GM21619 (cell line): Measurements from ENCODE around the gene TP53TG3F.
"Not testable (repeated sequence)": the region's sequence is repeated elsewhere in the genome, so short reads cannot be mapped to it uniquely, and the experiment has no call there.

Experiments used
- ATAC-seq: cut with Tn5 transposase; IDR thresholded peaks from one replicate; pipeline ENCODE4 v1.9.1; 2021; ENCODE audit not compliant: unreplicated experiment

TP53TG3F gene, protein sequence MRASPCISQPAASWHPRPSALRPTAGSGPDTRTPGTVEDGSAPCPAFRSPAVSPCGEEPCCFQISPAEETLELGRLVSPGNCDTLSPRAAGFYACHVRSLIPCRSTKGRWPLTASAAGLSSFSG

DNA sequence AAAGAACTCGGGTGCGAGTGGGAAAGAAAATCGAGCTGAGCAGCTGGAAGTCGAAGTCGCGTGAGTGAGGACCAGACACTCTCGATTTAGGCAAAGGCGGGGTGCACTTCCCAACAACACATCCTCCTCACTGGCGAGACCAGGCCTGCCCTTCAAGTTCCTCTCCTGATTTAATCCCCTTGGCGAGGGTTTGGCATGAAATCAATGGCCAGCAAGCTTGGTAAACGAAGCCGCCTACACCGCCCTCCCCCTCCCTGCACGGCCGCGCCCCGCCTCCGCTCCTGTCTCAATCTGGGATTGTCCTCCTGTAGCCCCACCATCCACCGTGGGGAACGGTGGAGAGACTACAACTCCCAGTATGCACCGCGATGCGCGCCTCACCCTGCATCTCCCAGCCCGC, at the start of gene TP53TG3F:
TSS of gene TP53TG3F (plus strand) at position 301 of the 400 bp plus-strand sequence. CDS start at position 369, 68 bp downstream.
- ATAC-seq = not testable (repeated sequence)

DNA sequence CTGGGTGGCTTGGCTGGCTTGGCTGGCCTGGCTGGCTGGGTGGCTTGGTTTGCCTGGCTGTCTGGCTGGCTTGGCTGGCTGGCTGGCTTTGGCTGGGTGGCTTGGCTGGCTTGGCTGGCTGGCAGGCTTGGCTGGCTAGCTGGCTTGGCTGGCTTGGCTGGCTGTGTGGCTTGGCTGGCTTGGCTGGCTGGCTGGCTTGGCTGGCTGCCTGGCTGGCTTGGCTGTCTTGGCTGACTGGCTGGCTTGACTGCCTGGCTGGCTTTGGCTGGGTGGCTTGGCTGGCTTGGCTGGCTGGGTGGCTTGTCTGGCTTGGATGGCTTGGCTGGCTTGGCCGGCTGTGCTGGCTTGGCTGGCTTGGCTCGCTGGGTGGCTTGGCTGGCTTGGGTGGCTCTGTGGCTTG, 32.2 kb downstream of the TP53TG3F start:
- not testable (repeated sequence) for ATAC-seq

DNA sequence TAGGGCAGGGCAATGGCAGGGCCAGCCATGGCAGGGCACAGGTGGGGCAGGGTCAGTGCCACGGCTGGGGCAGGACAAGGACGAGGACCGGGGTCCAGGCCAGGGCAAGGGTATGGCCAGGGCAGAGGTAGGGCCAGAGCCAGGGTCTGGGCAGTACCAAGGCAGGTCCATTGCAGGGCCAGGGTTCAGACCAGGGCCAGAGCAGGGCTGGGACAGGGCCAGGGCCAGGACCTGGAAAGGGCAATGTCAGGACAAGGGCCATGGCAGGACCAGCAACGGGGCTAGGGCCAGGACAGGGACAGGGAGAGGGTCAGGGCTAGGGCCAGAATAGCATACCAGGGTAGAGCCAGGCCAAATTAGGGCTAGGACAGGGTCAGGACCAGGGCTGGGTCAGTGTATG, 47.8 kb downstream of the TP53TG3F start:
- not testable (repeated sequence) for ATAC-seq

GRCh38 chr16:33509070-33509469, 49.7 kb downstream of the TP53TG3F start:
- not testable (repeated sequence) for ATAC-seq

DNA sequence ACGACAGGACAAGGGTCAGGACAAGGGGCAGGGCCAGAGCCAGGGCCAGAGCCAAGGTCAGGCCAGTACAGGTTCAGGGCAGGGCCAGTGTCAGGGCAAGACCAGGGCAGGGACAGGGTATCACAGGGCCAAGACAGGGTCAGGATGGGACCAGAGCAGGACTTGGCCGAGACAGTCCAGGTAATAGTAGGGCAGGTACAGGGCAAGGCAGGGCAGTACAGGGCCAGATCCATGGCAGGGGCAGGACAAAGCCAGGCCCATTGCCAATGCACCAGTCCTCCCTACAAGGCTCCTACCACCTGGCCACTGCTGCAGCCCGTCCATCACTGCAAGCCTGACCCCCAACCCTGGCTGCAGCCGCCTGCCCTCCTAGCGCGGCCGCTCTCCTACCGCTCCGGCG, 50.5 kb downstream of the TP53TG3F start:
- ATAC-seq = not testable (repeated sequence)
